GM23248 (cell line): ENCODE data around the gene PRDM7.

Experiments used
- EZH2 ChIP-seq: fragments of 200-600 bp; sonication (generic); IDR thresholded peaks from 2 replicates; pipeline ENCODE4 v1.6.1; 2018; ENCODE audit warnings: antibody characterized with exemption, mild to moderate bottlenecking; ENCODE audit not compliant: insufficient read depth, poor library complexity, severe bottlenecking
- EZH2phosphoT487 ChIP-seq: fragments of 200-600 bp; sonication (generic); IDR thresholded peaks from 2 replicates; pipeline ENCODE4 v1.6.1; 2018; ENCODE audit warnings: antibody characterized with exemption, moderate library complexity, mild to moderate bottlenecking, low read depth; ENCODE audit not compliant: insufficient read depth

DNA sequence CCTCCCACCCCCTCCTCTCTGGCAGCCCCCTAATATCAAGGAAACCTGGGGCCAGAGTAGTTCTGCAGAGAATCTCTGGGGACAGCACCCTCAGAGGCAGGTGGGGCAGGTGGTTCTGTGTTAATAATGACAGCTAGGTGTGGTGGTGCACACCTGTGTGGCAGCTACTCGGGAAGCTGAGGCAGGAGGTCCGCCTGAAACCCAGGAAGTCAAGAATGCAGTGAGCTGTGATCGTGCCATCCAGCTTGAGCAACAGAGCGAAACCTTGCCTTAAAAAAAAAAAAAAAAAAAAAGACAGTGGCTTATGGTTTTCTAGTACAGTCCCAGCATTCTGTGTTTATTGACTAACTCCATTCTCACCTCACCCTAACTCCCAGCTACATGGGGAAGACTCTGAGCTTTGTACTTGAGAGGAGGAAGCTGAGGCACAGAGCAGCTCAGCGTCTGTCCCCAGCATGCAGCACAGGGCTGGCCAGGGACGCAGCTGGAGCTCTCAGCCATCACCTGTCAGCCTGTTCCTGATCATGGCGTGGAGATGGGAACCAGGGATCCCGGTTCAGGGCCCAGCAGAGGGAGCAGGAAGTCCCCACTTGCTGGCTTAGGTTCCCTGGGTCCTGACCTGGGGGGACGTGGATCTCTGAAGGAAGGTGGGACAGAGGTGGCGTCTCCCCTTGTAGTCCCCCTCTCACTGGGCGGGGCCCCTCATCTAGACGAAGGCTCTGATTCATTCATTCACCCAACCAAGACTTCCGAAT is 64.0 kb downstream of the PRDM7 start:
- TF ChIP-seq EZH2, result no peak
- TF ChIP-seq EZH2phosphoT487, result no peak
